ENCODE data around the gene LRP11. TPM values are rescaled to one million over a fixed set of nuclear protein-coding genes. Genes with fewer than 3 reads are reported as not detected.

LRP11 gene
- total and polyA plus RNA-seq, 7 donors: 1.6 to 29.6 (median 7.9) TPM

DNA sequence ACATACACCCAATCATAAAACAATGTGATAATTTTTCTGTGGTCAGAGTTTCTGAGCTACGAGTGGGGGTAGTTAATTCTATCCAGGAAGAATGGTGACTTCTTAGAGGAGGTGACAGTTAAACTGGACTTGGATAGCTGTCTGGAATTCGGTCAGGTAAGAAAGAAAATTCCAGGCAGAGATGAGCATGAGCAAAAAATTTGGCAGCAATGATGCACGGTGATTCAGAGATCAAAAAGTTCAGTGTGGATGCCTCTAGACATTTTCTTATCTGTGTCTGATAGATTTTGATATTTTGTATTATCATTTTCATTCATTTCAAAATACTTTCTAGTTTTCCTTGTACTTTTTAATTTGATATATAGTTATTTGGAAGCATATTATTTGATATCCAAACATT is 21.7 kb upstream of the LRP11 start:
- Histone ChIP-seq H3K4me3 (no peak overlapping the region), H3K36me3 (ENCODE audit: insufficient read depth in 1 of 2, low read depth in 1 of 2) (no peaks in the 10 kb centered on the region), H3K27ac (no peak overlapping the region), H3K4me1 (peaks cover 24% of the 10 kb centered on the region), H3K9me3 (no peaks in the 10 kb centered on the region), H3K27me3 (ENCODE audit: insufficient read depth in 3 of 3, low read length in 2 of 3) (no peaks in the 10 kb centered on the region)
- intact Hi-C loops (cut with DNase I): loop anchor here in 1 of 2 donors (2.0 kb wide), 1 partner anchor 21 kb away; the partner anchor contains the start of gene LRP11
- no peak for ATAC-seq
- no peak for DNase-seq
- TF ChIP-seq, protein P1, sequence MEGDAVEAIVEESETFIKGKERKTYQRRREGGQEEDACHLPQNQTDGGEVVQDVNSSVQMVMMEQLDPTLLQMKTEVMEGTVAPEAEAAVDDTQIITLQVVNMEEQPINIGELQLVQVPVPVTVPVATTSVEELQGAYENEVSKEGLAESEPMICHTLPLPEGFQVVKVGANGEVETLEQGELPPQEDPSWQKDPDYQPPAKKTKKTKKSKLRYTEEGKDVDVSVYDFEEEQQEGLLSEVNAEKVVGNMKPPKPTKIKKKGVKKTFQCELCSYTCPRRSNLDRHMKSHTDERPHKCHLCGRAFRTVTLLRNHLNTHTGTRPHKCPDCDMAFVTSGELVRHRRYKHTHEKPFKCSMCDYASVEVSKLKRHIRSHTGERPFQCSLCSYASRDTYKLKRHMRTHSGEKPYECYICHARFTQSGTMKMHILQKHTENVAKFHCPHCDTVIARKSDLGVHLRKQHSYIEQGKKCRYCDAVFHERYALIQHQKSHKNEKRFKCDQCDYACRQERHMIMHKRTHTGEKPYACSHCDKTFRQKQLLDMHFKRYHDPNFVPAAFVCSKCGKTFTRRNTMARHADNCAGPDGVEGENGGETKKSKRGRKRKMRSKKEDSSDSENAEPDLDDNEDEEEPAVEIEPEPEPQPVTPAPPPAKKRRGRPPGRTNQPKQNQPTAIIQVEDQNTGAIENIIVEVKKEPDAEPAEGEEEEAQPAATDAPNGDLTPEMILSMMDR (IDR thresholded peaks at IDR 0.05): no peak
- 87 to 89% (median 88%) methylated on average over 3 of the region's 3 CpGs for WGBS, 3 donors

DNA sequence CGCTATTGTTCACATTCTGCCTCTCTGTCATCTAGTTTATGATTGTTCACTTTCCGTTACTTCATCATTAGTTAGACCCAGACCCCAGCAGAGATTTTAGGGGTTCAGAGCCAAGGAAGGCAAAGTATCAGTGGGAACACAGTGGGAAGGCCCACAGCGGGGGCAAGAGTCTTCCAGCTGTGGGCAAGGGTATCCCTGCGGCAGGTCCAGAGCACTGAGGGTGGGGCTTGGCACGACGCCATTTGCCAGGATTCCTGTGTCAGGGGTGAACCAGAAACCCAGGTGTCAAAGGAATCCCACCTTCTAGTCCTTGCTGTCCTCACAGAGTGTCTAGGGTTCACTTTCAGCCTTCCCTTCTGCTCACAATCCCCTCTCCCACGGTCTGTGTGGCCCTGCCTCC is 20.5 kb upstream of the LRP11 start:
- WGBS, 3 donors: 77 to 79% (median 78%) methylated on average over 7 of the region's 7 CpGs
- Histone ChIP-seq H3K4me1 (peaks cover 15% of the 10 kb centered on the region), H3K27ac (no peak overlapping the region), H3K4me3 (no peak overlapping the region), H3K27me3 (ENCODE audit: insufficient read depth in 3 of 3, low read length in 2 of 3) (no peaks in the 10 kb centered on the region), H3K36me3 (ENCODE audit: insufficient read depth in 1 of 2, low read depth in 1 of 2) (no peaks in the 10 kb centered on the region), H3K9me3 (no peaks in the 10 kb centered on the region)
- ATAC-seq (no peak), DNase-seq (no peak)
- TF ChIP-seq, protein P1 (IDR thresholded peaks at IDR 0.05): no peak
- intact Hi-C loops (cut with DNase I): loop anchor here in 1 of 2 donors (2.0 kb wide), 1 partner anchor 20 kb away; the partner anchor contains the start of gene LRP11

DNA sequence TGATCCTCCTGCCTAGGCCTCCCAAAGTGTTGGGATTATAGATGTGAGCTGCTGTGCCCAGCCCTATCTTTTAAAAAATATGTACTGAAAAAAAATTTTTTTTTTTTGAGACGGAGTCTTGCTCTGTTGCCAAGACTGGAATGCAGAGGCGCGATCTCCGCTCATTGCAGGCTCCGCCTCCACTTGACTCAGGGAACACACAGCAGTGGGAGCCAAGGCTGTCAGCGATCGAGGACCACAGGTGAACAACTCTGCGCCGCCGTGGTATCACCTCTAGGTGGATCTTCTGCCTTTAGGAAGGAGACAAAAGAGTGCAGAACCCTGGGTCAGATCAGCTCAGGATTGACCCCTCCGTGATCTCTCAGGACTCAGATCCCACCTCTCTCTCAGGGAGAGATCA is 20.1 kb upstream of the LRP11 start:
- intact Hi-C loops (cut with DNase I): loop anchor here in 1 of 2 donors (2.0 kb wide), 1 partner anchor 19 kb away; the partner anchor contains the start of gene LRP11
- no peaks in the 10 kb centered on the region for H3K9me3 ChIP-seq
- no peaks in the 10 kb centered on the region for H3K27me3 ChIP-seq (ENCODE audit: insufficient read depth in 3 of 3, low read length in 2 of 3)
- WGBS, 3 donors: 59 to 63% (median 62%) methylated on average over 11 of the region's 11 CpGs
- ATAC-seq (no peak), DNase-seq (no peak)
- no peaks in the 10 kb centered on the region for H3K36me3 ChIP-seq (ENCODE audit: insufficient read depth in 1 of 2, low read depth in 1 of 2)
- TF ChIP-seq, protein P1 (IDR thresholded peaks at IDR 0.05): no peak
- peaks cover 14% of the 10 kb centered on the region for H3K4me1 ChIP-seq
- no peak overlapping the region for H3K4me3 ChIP-seq
- H3K27ac ChIP-seq: no peak overlapping the region

DNA sequence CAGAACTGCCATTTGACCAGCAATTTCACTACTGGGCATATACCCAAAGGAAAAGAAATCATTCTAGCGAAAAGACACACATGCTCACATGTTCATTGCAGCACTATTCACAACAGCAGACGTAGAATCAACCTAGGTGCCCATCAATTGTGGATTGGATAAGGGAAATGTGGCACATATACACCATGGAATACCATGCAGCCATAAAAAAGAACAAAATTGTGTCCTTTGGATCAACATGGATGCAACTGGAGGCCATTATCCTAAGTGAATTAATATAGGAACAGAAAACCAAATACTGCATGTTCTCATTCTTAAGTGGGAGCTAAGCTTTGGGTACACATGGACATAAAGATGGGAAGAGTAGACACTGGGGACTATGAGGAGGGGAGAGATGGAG is 17.7 kb upstream of the LRP11 start:
- TF ChIP-seq, protein P1 (IDR thresholded peaks at IDR 0.05): no peak
- H3K27ac ChIP-seq: no peak overlapping the region
- no peaks in the 10 kb centered on the region for H3K36me3 ChIP-seq (ENCODE audit: insufficient read depth in 1 of 2, low read depth in 1 of 2)
- no peaks in the 10 kb centered on the region for H3K27me3 ChIP-seq (ENCODE audit: insufficient read depth in 3 of 3, low read length in 2 of 3)
- ATAC-seq (no peak), DNase-seq (no peak)
- no peaks in the 10 kb centered on the region for H3K9me3 ChIP-seq
- H3K4me1 ChIP-seq: peaks cover 2% of the 10 kb centered on the region
- 85 to 92% (median 90%) methylated on average over 2 of the region's 2 CpGs for WGBS, 3 donors
- intact Hi-C loops (cut with DNase I): no loop called here
- no peak overlapping the region for H3K4me3 ChIP-seq

Data from psoas muscle (tissue), 8 donors.